SK-N-SH (cell line): ENCODE results near the gene PLOD1. TPM values are rescaled to one million over a fixed set of nuclear protein-coding genes. Genes with fewer than 3 reads are reported as not detected.

Experiments used
- CTCF ChIA-PET: fragments of 300-600, 350-600 bp; formaldehyde crosslinking; extraction: SDS; loops from one replicate; lab custom pipeline; 2021; lab: Yijun Ruan, JAX
- POLR2A ChIA-PET: fragments of 350-600 bp; sonication (Branson Sonifier 250); formaldehyde crosslinking; extraction: SDS; loops from one replicate; lab custom pipeline; 2020; ENCODE audit warnings: antibody characterized with exemption, inconsistent platforms; lab: Yijun Ruan, JAX
- DNase-seq: peaks from one replicate; pipeline ENCODE4 v3.0.0; 2012
- H2AFZ ChIP-seq: fragments of 200-600 bp; sonication (generic); 2 replicates; pipeline ENCODE4 v1.8.1; 2016; ENCODE audit warnings: antibody characterized with exemption, mild to moderate bottlenecking, low read depth
- H3F3A ChIP-seq: fragments of 200-600 bp; sonication (generic); replicated peaks from 2 replicates; pipeline ENCODE3; 2016; ENCODE audit warnings: antibody characterized with exemption, mild to moderate bottlenecking; ENCODE audit not compliant: insufficient read depth
- H3K27ac ChIP-seq, 2 experiments: fragments of 200-500 bp in 1 of 2; fragments of 200-600 bp in 1 of 2; sonication (Bioruptor generic) in 1 of 2; sonication (generic), shearing (Covaris generic) in 1 of 2; 2 replicates each; pipeline versions ENCODE4 v1.5.1 to v1.6.1; 2014 to 2016; ENCODE audit warnings: low read depth in 2 of 2, inconsistent platforms in 1 of 2, low read length in 1 of 2, mild to moderate bottlenecking in 1 of 2, mixed read lengths in 1 of 2
- H3K27me3 ChIP-seq: fragments of 200-600 bp; sonication (generic), shearing (Covaris generic); 2 replicates; pipeline ENCODE4 v1.6.1; 2016; ENCODE audit warnings: mixed run types; ENCODE audit not compliant: insufficient read depth
- H3K36me3 ChIP-seq, 2 experiments: fragments of 200-500 bp in 1 of 2; fragments of 200-600 bp in 1 of 2; sonication (Bioruptor generic) in 1 of 2; sonication (generic) in 1 of 2; replicated peaks in 1 of 2; 2 replicates each; pipeline versions ENCODE3 to v1.5.1; 2014 to 2016; ENCODE audit warnings: low read length in 1 of 2, mild to moderate bottlenecking in 1 of 2; ENCODE audit not compliant: insufficient read depth in 2 of 2, control insufficient read depth in 1 of 2
- H3K4me1 ChIP-seq, 2 experiments: fragments of 200-500 bp in 1 of 2; fragments of 200-600 bp in 1 of 2; sonication (Bioruptor generic) in 1 of 2; sonication (generic), shearing (Covaris generic) in 1 of 2; 2 replicates each; pipeline versions ENCODE4 v1.5.1 to v1.6.1; 2014 to 2016; ENCODE audit warnings: low read depth in 1 of 2, low read length in 1 of 2, mixed run types in 1 of 2; ENCODE audit not compliant: insufficient read depth in 2 of 2, control insufficient read depth in 1 of 2
- H3K4me2 ChIP-seq: fragments of 200-600 bp; sonication (generic), shearing (Covaris generic); 2 replicates; pipeline ENCODE4 v1.6.1; 2017; ENCODE audit warnings: mixed run types
- H3K4me3 ChIP-seq, 2 experiments: fragments of 200-500 bp in 1 of 2; fragments of 200-600 bp in 1 of 2; sonication (Bioruptor generic) in 1 of 2; sonication (generic), shearing (Covaris generic) in 1 of 2; 2 replicates each; pipeline versions ENCODE4 v1.5.1 to v1.8.1; 2014 to 2016; ENCODE audit warnings: low read depth in 2 of 2, inconsistent platforms in 1 of 2, low read length in 1 of 2, mild to moderate bottlenecking in 1 of 2, mixed read lengths in 1 of 2, moderate library complexity in 1 of 2
- H3K79me2 ChIP-seq: fragments of 200-600 bp; sonication (generic); 2 replicates; pipeline ENCODE4 v1.8.1; 2017; ENCODE audit warnings: mild to moderate bottlenecking; ENCODE audit not compliant: insufficient read depth
- H3K9ac ChIP-seq: fragments of 200-600 bp; sonication (generic); 2 replicates; pipeline ENCODE4 v1.6.1; 2017; ENCODE audit warnings: mixed run types
- H3K9me2 ChIP-seq: fragments of 200-600 bp; sonication (generic); 2 replicates; pipeline ENCODE4 v1.6.1; 2017; ENCODE audit warnings: mixed run types
- H3K9me3 ChIP-seq: fragments of 200-600 bp; sonication (generic); 2 replicates; pipeline ENCODE4 v1.6.1; 2017; ENCODE audit warnings: mixed run types, mild to moderate bottlenecking, moderate library complexity
- H4K20me1 ChIP-seq: fragments of 200-600 bp; sonication (generic); 2 replicates; pipeline ENCODE4 v1.6.1; 2017; ENCODE audit warnings: mild to moderate bottlenecking, mixed run types; ENCODE audit not compliant: insufficient read depth
- CHD2 ChIP-seq: fragments of 150-350 bp; IDR thresholded peaks from 2 replicates; pipeline ENCODE4 v1.6.1; 2018; ENCODE audit warnings: low read length; ENCODE audit not compliant: partially characterized antibody
- CTCF ChIP-seq: fragments of 200-600 bp; sonication (generic); IDR thresholded peaks from 2 replicates; pipeline ENCODE4 v1.6.1; 2017; ENCODE audit warnings: antibody characterized with exemption, mild to moderate bottlenecking, moderate library complexity
- ELF1 ChIP-seq: IDR thresholded peaks from 2 replicates; pipeline ENCODE4 v1.4.0; 2012
- FOXJ3 ChIP-seq: sonication (generic); formaldehyde crosslinking; IDR thresholded peaks from 2 replicates; pipeline ENCODE4 v1.5.1; 2020; ENCODE audit warnings: mild to moderate bottlenecking, missing genetic modification reagents
- FOXM1 ChIP-seq: IDR thresholded peaks from 2 replicates; pipeline ENCODE4 v1.4.0; 2012; ENCODE audit warnings: low read depth, mild to moderate bottlenecking
- GABPA ChIP-seq: IDR thresholded peaks from 2 replicates; pipeline ENCODE4 v1.4.0; 2012; ENCODE audit warnings: low read depth, mild to moderate bottlenecking
- MAX ChIP-seq: IDR thresholded peaks from 2 replicates; pipeline ENCODE4 v1.4.0; 2012; ENCODE audit warnings: low read depth
- PBX3 ChIP-seq: IDR thresholded peaks from 2 replicates; pipeline ENCODE4; 2012
- POLR2AphosphoS5 ChIP-seq: IDR thresholded peaks from 2 replicates; pipeline ENCODE4 v1.6.1; 2012; ENCODE audit warnings: low read depth, low read length
- RAD21 ChIP-seq: IDR thresholded peaks from 2 replicates; pipeline ENCODE4 v1.6.1; 2012; ENCODE audit warnings: mild to moderate bottlenecking, low read length
- RCOR1 ChIP-seq: fragments of 150-350 bp; IDR thresholded peaks from 2 replicates; pipeline ENCODE4 v1.6.1; 2017; ENCODE audit warnings: antibody characterized with exemption, low read length
- RFX5 ChIP-seq: IDR thresholded peaks from 2 replicates; pipeline ENCODE4 v1.6.1; 2012; ENCODE audit warnings: mild to moderate bottlenecking, improper control_type of control experiment, low read length
- RXRA ChIP-seq: IDR thresholded peaks from 2 replicates; pipeline ENCODE4 v1.4.0; 2012; ENCODE audit warnings: low read depth, mild to moderate bottlenecking, borderline replicate concordance
- SIN3A ChIP-seq: IDR thresholded peaks from 2 replicates; pipeline ENCODE4 v1.6.1; 2012; ENCODE audit warnings: low read depth, mild to moderate bottlenecking, low read length, moderate library complexity, borderline replicate concordance
- USF1 ChIP-seq: IDR thresholded peaks from 2 replicates; pipeline ENCODE4 v1.4.0; 2012; ENCODE audit warnings: low read depth, borderline replicate concordance
- WGBS: methylation state at CpG from one replicate; pipeline ENCODE4 v1.1.6; 2017; ENCODE audit warnings: low lambda C conversion rate; 5-methylcytosine and 5-hydroxymethylcytosine counted together
- polyA plus RNA-seq, 3 experiments: library from polyadenylated mRNA; depleted of rRNA; stranded (reverse); fragments of >200 nt; gene quantifications; 2 replicates each; pipeline ENCODE4 v1.2.3, GENCODE V29; 2012

Gene PLOD1
- polyA plus RNA-seq, 1 of the 3 experiments (the other 2 are of a cell fraction) = 257 TPM

GRCh38 chr1:11989669-11990068, 55.2 kb downstream of the PLOD1 start:
- no peaks in the 10 kb centered on the region for H3F3A ChIP-seq
- H4K20me1 ChIP-seq = peaks cover 7% of the 10 kb centered on the region; the same call in 1 of the 2 replicates
- no peak overlapping the region for H3K4me2 ChIP-seq
- no peaks in the 10 kb centered on the region for H3K27me3 ChIP-seq
- no peak for TF ChIP-seq RCOR1
- no peak for TF ChIP-seq POLR2AphosphoS5
- no peak for TF ChIP-seq MAX
- TF ChIP-seq CHD2 = no peak
- TF ChIP-seq ELF1 = no peak
- no peak for TF ChIP-seq RXRA
- TF ChIP-seq FOXM1 = no peak
- no peak for TF ChIP-seq RAD21
- H3K36me3 ChIP-seq = peaks cover 16 to 50% of the 10 kb centered on the region in 2 experiments
- H3K79me2 ChIP-seq = peaks cover 35% of the 10 kb centered on the region
- no peaks in the 10 kb centered on the region for H3K9me2 ChIP-seq
- DNase-seq = no peak
- no peak overlapping the region for H3K9ac ChIP-seq
- no peaks in the 10 kb centered on the region for H3K9me3 ChIP-seq
- no peak overlapping the region for H2AFZ ChIP-seq
- H3K4me3 ChIP-seq = no peak overlapping the region
- ChIA-PET POLR2A (no interaction called here), CTCF (no interaction called here)
- no peaks in the 10 kb centered on the region; a peak in 1 of 4 replicates for H3K4me1 ChIP-seq
- 99% methylated on average over 7 of the region's 7 CpGs for WGBS
- no peak overlapping the region for H3K27ac ChIP-seq

GRCh38 chr1:11990303-11991032, 56.0 kb downstream of the PLOD1 start:
- Histone ChIP-seq H3K9ac (no peak overlapping the region), H3K36me3 (peaks cover 10 to 46% of the 10 kb centered on the region in 2 experiments), H3K4me3 (no peak overlapping the region), H3K79me2 (peaks cover 29% of the 10 kb centered on the region), H2AFZ (no peak overlapping the region), H4K20me1 (peaks cover 7% of the 10 kb centered on the region; the same call in 1 of the 2 replicates), H3K9me2 (no peaks in the 10 kb centered on the region), H3K4me1 (no peaks in the 10 kb centered on the region; a peak in 1 of 4 replicates), H3F3A (no peaks in the 10 kb centered on the region), H3K4me2 (no peak overlapping the region), H3K27ac (no peak overlapping the region), H3K27me3 (no peaks in the 10 kb centered on the region), H3K9me3 (no peaks in the 10 kb centered on the region)
- ChIA-PET CTCF (interaction anchor here (1.2 kb wide), 1 partner anchor 23 kb away, joined by 3 read pairs; no protein-coding TSS in a partner anchor), POLR2A (no interaction called here)
- 94% methylated on average over 6 of the region's 10 CpGs for WGBS
- TF ChIP-seq GABPA (no peak), USF1 (no peak), PBX3 (no peak), MAX (no peak), RFX5 (no peak), POLR2AphosphoS5 (no peak), CTCF (no peak), FOXJ3 (CRISPR knock-in tag) (no peak), SIN3A (no peak), ELF1 (no peak)
- no peak for DNase-seq
